Lower lobe of right lung (tissue), 2 donors: ENCODE measurements around the gene NME7. TPM values are rescaled to one million over a fixed set of nuclear protein-coding genes. Genes with fewer than 3 reads are reported as not detected.

Source experiments
- ATAC-seq, 2 donors: fragments of 200-7000 bp; cut with Tn5 transposase; one replicate each; pipeline ENCODE4 v1.9.1; 2020 to 2022; ENCODE audit warnings: mild to moderate bottlenecking in 2 of 2, moderate library complexity in 2 of 2
- DNase-seq: peaks from one replicate; pipeline ENCODE4 v3.0.0-alpha.2; 2020
- H3K27ac ChIP-seq: fragments of 200-600 bp; one replicate; pipeline ENCODE4 v1.8.0; 2022
- H3K27me3 ChIP-seq: fragments of 200-600 bp; one replicate; pipeline ENCODE4 v1.8.0; 2022; ENCODE audit warnings: low read depth
- H3K36me3 ChIP-seq: fragments of 200-600 bp; one replicate; pipeline ENCODE4 v1.8.0; 2022; ENCODE audit warnings: mild to moderate bottlenecking
- H3K4me1 ChIP-seq: fragments of 200-600 bp; one replicate; pipeline ENCODE4 v1.8.0; 2022
- H3K4me3 ChIP-seq: fragments of 200-600 bp; one replicate; pipeline ENCODE4 v1.8.0; 2022; ENCODE audit warnings: mild to moderate bottlenecking
- H3K9me3 ChIP-seq: fragments of 200-600 bp; one replicate; pipeline ENCODE4 v1.8.0; 2022
- intact Hi-C: fragments of 100-400 bp; cut with DNase I; formaldehyde crosslinking; loops from one replicate; pipeline ENCODE4 v1.11.0; 2022
- total RNA-seq: library from RNA; stranded (reverse); fragmentation: NEBNext Ultra II Directional; extraction: Animal tissue kit (Norgen Biotek cat#: 25700); gene quantifications from one replicate; pipeline ENCODE4 v1.2.1, GENCODE V29; 2021
- TF ChIP-seq, protein P1 (sequence below): fragments of 200-600 bp; IDR thresholded peaks from one replicate; pipeline ENCODE4 v1.8.0; 2022; ENCODE audit warnings: antibody characterized with exemption, mild to moderate bottlenecking
- donor health status: DM: no; HTN: yes; CAD: no; lungs with severe emphysema.

NME7 gene
- total RNA-seq, 1 donor from 2014 or later = 17.3 TPM

GRCh38 chr1:169259816-169260215 lies 107.8 kb downstream of the NME7 start:
- Histone ChIP-seq H3K27me3 (no peaks in the 10 kb centered on the region), H3K9me3 (peaks cover 3% of the 10 kb centered on the region), H3K4me3 (no peak overlapping the region), H3K36me3 (no peaks in the 10 kb centered on the region), H3K27ac (no peak overlapping the region), H3K4me1 (no peaks in the 10 kb centered on the region)
- ATAC-seq = no peak
- TF ChIP-seq, protein P1, sequence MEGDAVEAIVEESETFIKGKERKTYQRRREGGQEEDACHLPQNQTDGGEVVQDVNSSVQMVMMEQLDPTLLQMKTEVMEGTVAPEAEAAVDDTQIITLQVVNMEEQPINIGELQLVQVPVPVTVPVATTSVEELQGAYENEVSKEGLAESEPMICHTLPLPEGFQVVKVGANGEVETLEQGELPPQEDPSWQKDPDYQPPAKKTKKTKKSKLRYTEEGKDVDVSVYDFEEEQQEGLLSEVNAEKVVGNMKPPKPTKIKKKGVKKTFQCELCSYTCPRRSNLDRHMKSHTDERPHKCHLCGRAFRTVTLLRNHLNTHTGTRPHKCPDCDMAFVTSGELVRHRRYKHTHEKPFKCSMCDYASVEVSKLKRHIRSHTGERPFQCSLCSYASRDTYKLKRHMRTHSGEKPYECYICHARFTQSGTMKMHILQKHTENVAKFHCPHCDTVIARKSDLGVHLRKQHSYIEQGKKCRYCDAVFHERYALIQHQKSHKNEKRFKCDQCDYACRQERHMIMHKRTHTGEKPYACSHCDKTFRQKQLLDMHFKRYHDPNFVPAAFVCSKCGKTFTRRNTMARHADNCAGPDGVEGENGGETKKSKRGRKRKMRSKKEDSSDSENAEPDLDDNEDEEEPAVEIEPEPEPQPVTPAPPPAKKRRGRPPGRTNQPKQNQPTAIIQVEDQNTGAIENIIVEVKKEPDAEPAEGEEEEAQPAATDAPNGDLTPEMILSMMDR = no peak
- intact Hi-C loops = no loop called here
- DNase-seq = no peak

GRCh38 chr1:169250795-169251194 lies 116.8 kb downstream of the NME7 start:
- Histone ChIP-seq H3K4me1 (no peaks in the 10 kb centered on the region), H3K9me3 (no peaks in the 10 kb centered on the region), H3K27me3 (no peaks in the 10 kb centered on the region), H3K36me3 (no peaks in the 10 kb centered on the region), H3K4me3 (no peak overlapping the region), H3K27ac (no peak overlapping the region)
- TF ChIP-seq, protein P1 = no peak
- ATAC-seq (no peak), DNase-seq (no peak)
- intact Hi-C loops = no loop called here

DNA sequence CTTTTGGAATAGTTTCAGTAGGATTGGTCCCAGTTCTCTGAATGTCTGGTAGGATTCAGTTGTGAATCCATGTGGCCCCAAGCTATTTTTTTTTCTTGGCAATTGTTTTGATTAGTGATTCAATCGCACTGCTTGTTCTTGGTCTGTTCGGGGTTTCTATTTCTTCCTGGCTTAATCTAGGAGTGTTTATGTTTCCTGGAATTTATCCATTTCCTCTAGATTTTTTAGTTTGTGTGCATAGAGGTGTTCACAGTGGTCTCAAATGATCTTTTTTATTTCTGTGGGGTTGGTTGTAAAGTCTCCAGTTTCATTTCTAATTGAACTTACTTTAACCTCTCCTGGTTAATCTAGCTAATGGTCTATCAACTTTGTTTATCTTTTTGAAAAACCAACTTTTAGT lies 117.6 kb downstream of the NME7 start:
- DNase-seq = no peak

DNA sequence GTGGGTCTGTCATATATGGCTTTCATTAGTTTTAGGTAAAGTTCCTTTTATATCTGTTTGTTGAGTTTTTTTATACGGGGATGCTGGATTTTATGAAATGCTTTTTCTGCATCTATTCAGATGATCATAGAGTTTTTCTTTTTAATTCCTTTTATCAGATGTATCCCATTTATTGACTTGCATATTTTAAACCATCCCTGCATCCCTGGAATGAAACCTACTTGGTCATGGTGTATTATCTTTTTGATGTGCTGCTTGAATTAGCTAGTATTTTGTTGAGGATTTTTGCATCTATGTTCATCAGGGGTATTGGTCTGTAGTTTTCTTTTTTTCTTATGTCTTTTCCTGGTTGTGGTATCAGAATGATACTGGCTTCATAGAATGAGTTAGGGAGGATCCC lies 118.0 kb downstream of the NME7 start:
- Histone ChIP-seq H3K27me3 (no peaks in the 10 kb centered on the region), H3K36me3 (no peaks in the 10 kb centered on the region), H3K4me3 (no peak overlapping the region), H3K9me3 (no peaks in the 10 kb centered on the region), H3K27ac (no peak overlapping the region), H3K4me1 (no peaks in the 10 kb centered on the region)
- no peak for DNase-seq
- ATAC-seq = no peak
- TF ChIP-seq, protein P1 = no peak
- intact Hi-C loops = no loop called here

More for the DNA sequence above, 117.6 kb downstream of the NME7 start:
- Histone ChIP-seq H3K27ac (no peak overlapping the region), H3K36me3 (no peaks in the 10 kb centered on the region), H3K27me3 (no peaks in the 10 kb centered on the region), H3K4me3 (no peak overlapping the region), H3K4me1 (no peaks in the 10 kb centered on the region), H3K9me3 (no peaks in the 10 kb centered on the region)
- TF ChIP-seq, protein P1 = no peak
- intact Hi-C loops = no loop called here
- ATAC-seq = no peak

DNA sequence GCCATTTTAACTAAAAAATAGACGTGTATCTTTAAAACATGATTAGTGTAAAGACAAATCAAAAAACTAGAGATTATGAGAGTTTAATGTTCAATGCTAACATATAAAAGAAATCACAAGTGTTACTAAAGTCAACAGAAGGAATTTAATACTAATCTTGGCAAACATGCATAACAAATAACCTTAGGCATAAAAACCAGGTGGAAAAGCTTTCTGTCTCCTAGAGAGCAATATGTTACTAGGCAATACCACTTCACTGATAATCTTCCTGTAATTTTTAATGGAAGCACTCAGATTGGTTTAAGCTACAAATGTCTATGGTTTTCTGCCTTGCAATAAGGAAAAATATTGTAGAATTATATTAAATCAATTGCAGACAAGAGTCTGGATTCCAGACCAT lies 121.9 kb downstream of the NME7 start:
- intact Hi-C loops = no loop called here
- Histone ChIP-seq H3K27me3 (no peaks in the 10 kb centered on the region), H3K27ac (no peak overlapping the region), H3K4me3 (no peak overlapping the region), H3K4me1 (no peaks in the 10 kb centered on the region), H3K9me3 (no peaks in the 10 kb centered on the region), H3K36me3 (no peaks in the 10 kb centered on the region)
- no peak for ATAC-seq
- no peak for DNase-seq
- TF ChIP-seq, protein P1 = no peak
